CD14-positive monocyte (primary cell): ENCODE data around the gene SPRED3. TPM values are rescaled to one million over a fixed set of nuclear protein-coding genes. Genes with fewer than 3 reads are reported as not detected.
A peak's percentile ranks its signal among the peaks of the same experiment; 100 is the strongest.
"Not testable (repeated sequence)": the region's sequence is repeated elsewhere in the genome, so short reads cannot be mapped to it uniquely, and the experiment has no call there.

Source experiments
- DNase-seq, 3 donors: peaks; one replicate each; pipeline ENCODE4 v3.0.0-alpha.2; 2011 to 2022
- H2AFZ ChIP-seq: 2 replicates; pipeline ENCODE4 v1.6.0; 2012; ENCODE audit warnings: mild to moderate bottlenecking, low read depth, low read length, inconsistent platforms; ENCODE audit not compliant: insufficient read depth, poor library complexity, severe bottlenecking
- H3K27ac ChIP-seq, 2 donors: 1 replicate in 1 of 2; 2 replicates in 1 of 2; pipeline ENCODE4 v1.5.1; 2012 to 2013; ENCODE audit warnings: low read length in 2 of 2, control low read depth in 1 of 2, inconsistent platforms in 1 of 2, low read depth in 1 of 2, mild to moderate bottlenecking in 1 of 2
- H3K27me3 ChIP-seq, 2 donors: one replicate each; pipeline versions ENCODE4 v1.6.0 to v1.6.1; 2011 to 2013; ENCODE audit warnings: low read length in 2 of 2; ENCODE audit not compliant: control insufficient read depth in 2 of 2, insufficient read depth in 2 of 2
- H3K36me3 ChIP-seq, 2 donors: replicated peaks in 1 of 2; 1 replicate in 1 of 2; 2 replicates in 1 of 2; pipeline versions ENCODE4 v1.5.1 to v1.6.1; 2012 to 2013; ENCODE audit warnings: low read length in 2 of 2, control low read depth in 1 of 2, inconsistent platforms in 1 of 2, mild to moderate bottlenecking in 1 of 2; ENCODE audit not compliant: insufficient read depth in 2 of 2, control insufficient read depth in 1 of 2
- H3K4me1 ChIP-seq, 2 donors: 1 replicate in 1 of 2; 2 replicates in 1 of 2; pipeline versions ENCODE4 v1.5.1 to v1.6.1; 2012 to 2013; ENCODE audit warnings: low read length in 2 of 2, control low read depth in 1 of 2, inconsistent platforms in 1 of 2, mild to moderate bottlenecking in 1 of 2, moderate library complexity in 1 of 2; ENCODE audit not compliant: insufficient read depth in 2 of 2, control insufficient read depth in 1 of 2
- H3K4me2 ChIP-seq: replicated peaks from 2 replicates; pipeline ENCODE3; 2012; ENCODE audit warnings: low read length, moderate library complexity, mild to moderate bottlenecking; ENCODE audit not compliant: poor library complexity, severe bottlenecking; ENCODE audit errors: extremely low read depth
- H3K4me3 ChIP-seq, 3 experiments: fragments of 200-600 bp in 1 of 3; sonication (generic) in 1 of 3; replicated peaks in 1 of 3; 1 replicate in 2 of 3; 2 replicates in 1 of 3; pipeline ENCODE4 v1.5.1; 2011 to 2013; ENCODE audit warnings: low read length in 3 of 3, mild to moderate bottlenecking in 3 of 3, control low read depth in 2 of 3, low read depth in 2 of 3, inconsistent platforms in 1 of 3, moderate library complexity in 1 of 3
- H3K79me2 ChIP-seq: 2 replicates; pipeline ENCODE4 v1.6.0; 2012; ENCODE audit warnings: mild to moderate bottlenecking, control low read depth, inconsistent platforms, low read length, moderate library complexity; ENCODE audit not compliant: insufficient read depth
- H3K9ac ChIP-seq: 2 replicates; pipeline ENCODE4 v1.6.0; 2017; ENCODE audit warnings: low read length, mild to moderate bottlenecking; ENCODE audit not compliant: insufficient read depth, poor library complexity, severe bottlenecking
- H3K9me3 ChIP-seq, 2 donors: replicated peaks in 1 of 2; 1 replicate in 1 of 2; 2 replicates in 1 of 2; pipeline versions ENCODE4 v1.5.1 to v1.6.1; 2012 to 2013; ENCODE audit warnings: low read length in 2 of 2, control low read depth in 1 of 2; ENCODE audit not compliant: control insufficient read depth in 1 of 2, insufficient read depth in 1 of 2
- H4K20me1 ChIP-seq: 2 replicates; pipeline ENCODE4 v1.6.0; 2012; ENCODE audit warnings: mild to moderate bottlenecking, low read length, control low read depth, moderate library complexity; ENCODE audit not compliant: insufficient read depth
- H3K27ac Mint-ChIP-seq, 7 donors: one replicate each; pipeline ENCODE4 v1.8.0; 2020; ENCODE audit warnings: mild to moderate bottlenecking in 7 of 7, mixed read lengths in 7 of 7, moderate library complexity in 6 of 7, inconsistent platforms in 2 of 7
- H3K27me3 Mint-ChIP-seq, 3 donors: one replicate each; pipeline ENCODE4 v1.8.0; 2021 to 2022; ENCODE audit warnings: low read depth in 3 of 3, mild to moderate bottlenecking in 3 of 3, mixed read lengths in 3 of 3, moderate library complexity in 3 of 3, inconsistent platforms in 1 of 3
- H3K36me3 Mint-ChIP-seq, 2 donors: one replicate each; pipeline ENCODE4 v1.8.0; 2020; ENCODE audit warnings: mixed read lengths in 2 of 2, inconsistent platforms in 1 of 2, mild to moderate bottlenecking in 1 of 2
- H3K4me1 Mint-ChIP-seq: one replicate; pipeline ENCODE4 v1.8.0; 2020; ENCODE audit warnings: mild to moderate bottlenecking, mixed read lengths
- H3K4me3 Mint-ChIP-seq, 2 donors: one replicate each; pipeline ENCODE4 v1.8.0; 2020; ENCODE audit warnings: mild to moderate bottlenecking in 2 of 2, mixed read lengths in 2 of 2, moderate library complexity in 1 of 2
- H3K9me3 Mint-ChIP-seq, 7 donors: one replicate each; pipeline ENCODE4 v1.8.0; 2020 to 2022; ENCODE audit warnings: mixed read lengths in 7 of 7, mild to moderate bottlenecking in 6 of 7, moderate library complexity in 6 of 7, inconsistent platforms in 2 of 7
- WGBS: methylation state at CpG from one replicate; pipeline ENCODE4 v1.1.5; 2013; ENCODE audit warnings: missing lambda C conversion rate; ENCODE audit not compliant: insufficient coverage; 5-methylcytosine and 5-hydroxymethylcytosine counted together
- intact Hi-C, 2 donors: fragments of 100-400 bp; cut with micrococcal nuclease; formaldehyde crosslinking; loops; one replicate each; pipeline versions ENCODE4 v1.15.0 to v1.15.1; 2023
- polyA minus RNA-seq: library from RNA; depleted of rRNA, polyadenylated mRNA; stranded (reverse); fragments of >200 nt; gene quantifications from 2 replicates; pipeline ENCODE4 v1.2.3, GENCODE V29; 2012
- polyA plus RNA-seq, 3 donors: library from polyadenylated mRNA; depleted of rRNA in 1 of 3; unstranded in 2 of 3; stranded (reverse) in 1 of 3; fragments of 300-500 nt in 2 of 3; fragments of >200 nt in 1 of 3; fragmentation: Illumina TruSeq in 2 of 3; gene quantifications; 1 replicate in 2 of 3; 2 replicates in 1 of 3; pipeline ENCODE4 v1.2.3, GENCODE V29; 2012 to 2021
- total RNA-seq, 12 experiments: library from RNA in 1 of 12; stranded (reverse) in 1 of 12; fragments of 120-200 nt in 1 of 12; gene quantifications; one replicate each; pipeline ENCODE4 v1.2.4 and lab custom pipeline; 2013 to 2026; ENCODE audit warnings: mixed read lengths in 6 of 12, inconsistent platforms in 1 of 12
- TF ChIP-seq, protein P1 (sequence below): fragments of 200-600 bp; IDR thresholded peaks from one replicate; pipeline ENCODE4 v1.8.0; 2022; ENCODE audit warnings: antibody characterized with exemption, mild to moderate bottlenecking

The SPRED3 gene, protein sequence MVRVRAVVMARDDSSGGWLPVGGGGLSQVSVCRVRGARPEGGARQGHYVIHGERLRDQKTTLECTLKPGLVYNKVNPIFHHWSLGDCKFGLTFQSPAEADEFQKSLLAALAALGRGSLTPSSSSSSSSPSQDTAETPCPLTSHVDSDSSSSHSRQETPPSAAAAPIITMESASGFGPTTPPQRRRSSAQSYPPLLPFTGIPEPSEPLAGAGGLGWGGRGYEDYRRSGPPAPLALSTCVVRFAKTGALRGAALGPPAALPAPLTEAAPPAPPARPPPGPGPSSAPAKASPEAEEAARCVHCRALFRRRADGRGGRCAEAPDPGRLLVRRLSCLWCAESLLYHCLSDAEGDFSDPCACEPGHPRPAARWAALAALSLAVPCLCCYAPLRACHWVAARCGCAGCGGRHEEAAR
- total RNA-seq (2013) = 0.17 TPM
- polyA plus RNA-seq (under 1 TPM in 1 of 3 donors, not detected in 2; 0.33 TPM), polyA minus RNA-seq (0.32 and 0.42 TPM in 2 replicates), total RNA-seq (lab: John Stamatoyannopoulos, UW) (0.12 to 1.9 (median 0.49) reads per million in 11 experiments)

DNA sequence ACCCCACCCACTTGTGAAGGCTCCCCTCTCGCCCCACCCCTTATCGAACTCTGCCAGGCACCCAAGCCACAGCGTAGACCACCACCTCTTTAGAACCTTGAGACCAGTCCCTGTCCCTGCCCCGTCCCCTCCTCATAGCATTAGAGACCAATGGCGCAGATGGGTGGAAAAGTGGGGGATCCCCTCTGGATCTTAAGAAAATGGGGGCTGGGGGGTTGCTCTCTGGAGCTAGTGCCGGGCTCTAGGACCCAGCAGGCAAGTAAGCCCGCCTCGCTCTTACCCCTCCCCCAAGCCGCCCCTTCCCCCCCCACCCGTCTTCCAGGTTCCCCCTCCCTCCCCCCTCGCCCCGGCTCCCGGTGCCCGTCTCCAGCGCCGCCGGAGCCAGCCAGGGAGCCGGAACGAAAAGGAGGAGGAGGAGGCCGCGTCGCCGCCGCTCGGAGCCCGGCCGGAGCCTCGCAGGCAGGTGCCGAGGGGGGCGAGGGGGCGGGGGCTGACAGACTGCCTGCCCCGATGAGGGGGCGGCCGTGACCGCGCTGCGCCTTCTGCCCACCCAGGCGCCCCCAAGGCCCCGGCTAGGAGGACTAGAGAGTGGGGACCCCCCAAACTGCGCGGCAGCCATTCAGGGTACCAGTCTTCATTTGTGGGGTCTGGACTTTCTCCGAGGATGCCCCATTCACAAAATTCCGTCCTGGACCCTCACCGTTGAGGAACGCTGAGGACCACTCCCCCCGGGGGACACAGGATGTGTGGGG lies at the start of gene SPRED3:
SPRED3 (plus strand) TSS at position 349 of the 752 bp plus-strand sequence. CDS start 1,606 bp downstream, outside the sequence.
- peak within 1 kb of the TSS; percentile 82 to 95 (median 89) for H3K27ac Mint-ChIP-seq
- peak within 1 kb of the TSS; percentile 34 to 66 for H3K27ac ChIP-seq
- H3K4me3 Mint-ChIP-seq = peak within 1 kb of the TSS; percentile 93 to 98
- no peaks in the 10 kb centered on the region for H3K79me2 ChIP-seq
- peaks cover 58 to 89% (median 69%) of the 10 kb centered on the region in 3 donors for H3K27me3 Mint-ChIP-seq
- peak within 1 kb of the TSS; percentile 53 for H3K9ac ChIP-seq
- WGBS = 2% methylated on average over 30 of the region's 46 CpGs
- peaks cover 28% of the 10 kb centered on the region for H4K20me1 ChIP-seq
- peak within 1 kb of the TSS; percentile 86 for H2AFZ ChIP-seq
- TF ChIP-seq, protein P1, sequence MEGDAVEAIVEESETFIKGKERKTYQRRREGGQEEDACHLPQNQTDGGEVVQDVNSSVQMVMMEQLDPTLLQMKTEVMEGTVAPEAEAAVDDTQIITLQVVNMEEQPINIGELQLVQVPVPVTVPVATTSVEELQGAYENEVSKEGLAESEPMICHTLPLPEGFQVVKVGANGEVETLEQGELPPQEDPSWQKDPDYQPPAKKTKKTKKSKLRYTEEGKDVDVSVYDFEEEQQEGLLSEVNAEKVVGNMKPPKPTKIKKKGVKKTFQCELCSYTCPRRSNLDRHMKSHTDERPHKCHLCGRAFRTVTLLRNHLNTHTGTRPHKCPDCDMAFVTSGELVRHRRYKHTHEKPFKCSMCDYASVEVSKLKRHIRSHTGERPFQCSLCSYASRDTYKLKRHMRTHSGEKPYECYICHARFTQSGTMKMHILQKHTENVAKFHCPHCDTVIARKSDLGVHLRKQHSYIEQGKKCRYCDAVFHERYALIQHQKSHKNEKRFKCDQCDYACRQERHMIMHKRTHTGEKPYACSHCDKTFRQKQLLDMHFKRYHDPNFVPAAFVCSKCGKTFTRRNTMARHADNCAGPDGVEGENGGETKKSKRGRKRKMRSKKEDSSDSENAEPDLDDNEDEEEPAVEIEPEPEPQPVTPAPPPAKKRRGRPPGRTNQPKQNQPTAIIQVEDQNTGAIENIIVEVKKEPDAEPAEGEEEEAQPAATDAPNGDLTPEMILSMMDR = no peak
- H3K27me3 ChIP-seq = peaks cover 30 to 89% of the 10 kb centered on the region in 2 donors
- peak within 1 kb of the TSS; percentile 43 to 86 (median 45) for H3K4me3 ChIP-seq
- H3K36me3 Mint-ChIP-seq = peaks cover 16 to 22% of the 10 kb centered on the region in 2 donors
- peaks cover 7 to 16% of the 10 kb centered on the region in 2 donors for H3K36me3 ChIP-seq
- H3K4me1 ChIP-seq = peaks cover 32 to 39% of the 10 kb centered on the region in 2 donors
- peak within 1 kb of the TSS; percentile 94 for H3K4me2 ChIP-seq
- intact Hi-C loops = no loop called here
- peaks cover 0 to 1% of the 10 kb centered on the region in 2 donors for H3K9me3 ChIP-seq
- H3K4me1 Mint-ChIP-seq = peaks cover 26% of the 10 kb centered on the region
- H3K9me3 Mint-ChIP-seq = peaks cover 0 to 10% (median 3%) of the 10 kb centered on the region in 7 donors
- DNase-seq = no peak

DNA sequence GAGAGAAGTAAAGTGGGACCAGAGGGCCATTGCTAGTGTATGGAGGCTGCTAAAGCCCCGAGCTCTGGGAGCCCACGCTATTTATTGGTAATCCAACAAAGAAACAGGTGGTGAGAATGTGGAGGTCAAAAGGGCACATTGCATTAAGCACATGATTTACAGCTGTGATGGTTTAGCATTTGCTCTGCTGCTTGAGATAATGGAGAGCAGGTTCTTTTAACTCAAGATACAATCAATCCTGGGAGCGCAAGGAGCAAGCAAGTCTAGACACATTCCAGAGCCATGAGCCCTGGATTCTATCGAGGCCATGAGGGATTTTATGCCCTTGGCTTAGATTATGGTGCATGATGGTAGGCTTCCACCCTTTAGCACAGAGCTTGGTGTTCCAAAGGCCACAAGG lies 49.5 kb upstream of the SPRED3 start:
- H3K4me2 ChIP-seq, H3K27ac ChIP-seq, H3K9me3 Mint-ChIP-seq, DNase-seq, H3K27me3 ChIP-seq, H3K9me3 ChIP-seq, H3K79me2 ChIP-seq, H2AFZ ChIP-seq, H3K9ac ChIP-seq, H3K27me3 Mint-ChIP-seq, H3K4me3 ChIP-seq, H3K27ac Mint-ChIP-seq, H4K20me1 ChIP-seq, H3K36me3 ChIP-seq, H3K4me3 Mint-ChIP-seq, H3K4me1 Mint-ChIP-seq: not testable (repeated sequence)
- peaks cover 6 to 12% of the 10 kb centered on the region in 2 donors for H3K4me1 ChIP-seq
- intact Hi-C loops = loop anchor here in 1 of 2 donors (5.0 kb wide), 1 partner anchor 432 kb away; the partner anchor contains the start of genes SIPA1L3 and WDR87
- peaks cover 12 to 32% of the 10 kb centered on the region in 2 donors for H3K36me3 Mint-ChIP-seq
- WGBS = no CpG with 5 or more reads among the region's 4 CpGs
